Uterus (tissue), 2 donors: ENCODE measurements around the gene MRPL21.
"Not testable (repeated sequence)": the region's sequence is repeated elsewhere in the genome, so short reads cannot be mapped to it uniquely, and the experiment has no call there.

Experiments
- CTCF ChIP-seq, 4 experiments: fragments of 200-600 bp in 2 of 4; fragments of 450-650 bp in 2 of 4; sonication (generic) in 2 of 4; IDR thresholded peaks; one replicate each; pipeline ENCODE4 v1.5.1; 2016 to 2019; ENCODE audit warnings: antibody characterized with exemption in 4 of 4, mild to moderate bottlenecking in 2 of 4, moderate library complexity in 1 of 4
- POLR2A ChIP-seq, 2 donors: fragments of 450-650 bp; IDR thresholded peaks; one replicate each; pipeline ENCODE4 v1.6.1; 2016; ENCODE audit warnings: antibody characterized with exemption in 2 of 2, mild to moderate bottlenecking in 1 of 2, moderate library complexity in 1 of 2

GRCh38 chr11:68884827-68885226, 18.8 kb downstream of the MRPL21 start:
- TF ChIP-seq CTCF, POLR2A (IDR thresholded peaks at IDR 0.05): not testable (repeated sequence)
